Measurements from ENCODE around the gene KRT74.

Gene KRT74

DNA sequence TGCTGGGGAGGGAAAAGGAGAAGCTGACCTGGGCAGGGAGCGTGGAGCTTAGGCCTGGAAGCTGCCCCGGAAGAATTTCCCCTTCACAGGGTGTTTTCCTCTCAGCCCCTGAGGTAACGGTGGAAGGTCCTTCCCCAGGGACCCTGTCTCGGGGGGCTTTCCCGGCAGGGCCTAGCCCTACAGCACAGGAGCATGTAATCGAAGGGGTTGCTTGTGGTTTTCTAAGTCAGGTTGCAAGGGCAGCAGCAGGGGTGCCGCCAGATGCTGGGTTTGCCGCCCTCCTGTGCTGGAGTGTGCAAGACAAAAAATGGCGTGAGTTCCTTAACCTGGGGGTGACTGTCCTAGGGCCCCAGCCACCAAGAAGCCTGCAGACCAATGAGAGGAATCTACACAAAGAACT is 1.6 kb upstream of the KRT74 start:
- H3K27ac ChIP-seq: no peak overlapping the region
- TF ChIP-seq ZFX (IDR thresholded peaks at IDR 0.05): no peak
- no peak for TF ChIP-seq CTCF (conservative IDR thresholded peaks at IDR 0.05)

DNA sequence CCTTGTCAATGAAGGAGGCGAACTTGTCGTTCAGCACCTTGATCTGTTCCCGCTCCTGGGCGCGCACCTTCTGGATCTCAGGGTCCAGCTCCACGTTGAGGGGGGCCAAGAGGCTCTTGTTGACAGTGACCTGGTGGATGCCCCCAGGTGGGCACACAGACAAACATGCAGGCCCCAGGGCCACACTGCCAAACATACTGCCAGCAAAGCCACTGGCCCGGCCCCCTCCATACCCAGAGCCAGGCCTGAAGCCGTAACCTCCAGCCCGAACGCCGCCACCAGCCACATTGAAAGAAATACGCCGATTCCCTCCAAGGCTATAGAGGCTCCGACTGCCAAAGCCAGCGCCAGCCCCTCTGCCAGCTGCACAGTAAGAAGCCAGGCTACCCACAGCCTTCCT is 337 bp downstream of the KRT74 start:
- no peak for TF ChIP-seq ZFX (IDR thresholded peaks at IDR 0.05)
- no peak for TF ChIP-seq CTCF (conservative IDR thresholded peaks at IDR 0.05)
- H3K27ac ChIP-seq: no peak overlapping the region

GRCh38 chr12:52570511-52570910 is 3.1 kb downstream of the KRT74 start:
- no peak overlapping the region for H3K27ac ChIP-seq
- TF ChIP-seq ZFX (IDR thresholded peaks at IDR 0.05) (no peak), CTCF (conservative IDR thresholded peaks at IDR 0.05) (no peak)

DNA sequence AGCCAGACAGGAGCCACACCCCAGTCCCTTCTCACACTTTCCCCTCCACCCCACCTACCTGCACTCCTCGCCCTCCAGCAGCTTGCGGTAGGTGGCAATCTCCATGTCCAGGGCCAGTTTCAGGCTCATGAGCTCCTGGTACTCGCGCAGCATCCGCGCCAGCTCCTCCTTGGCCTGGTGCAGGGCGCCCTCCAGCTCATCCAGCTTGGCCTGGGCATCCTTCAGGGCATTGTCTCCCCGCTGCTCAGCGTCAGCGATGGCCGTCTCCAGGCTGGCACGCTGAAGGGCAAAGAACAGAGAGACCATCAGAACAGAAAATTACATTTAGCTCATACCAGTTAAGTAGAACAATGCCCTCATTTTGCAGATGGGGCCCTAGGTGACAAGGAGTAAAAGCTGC is 5.5 kb downstream of the KRT74 start:
- H3K27ac ChIP-seq: no peak overlapping the region
- TF ChIP-seq CTCF (conservative IDR thresholded peaks at IDR 0.05): no peak
- TF ChIP-seq ZFX (IDR thresholded peaks at IDR 0.05): no peak

- H3K27ac ChIP-seq: no peak overlapping the region
- no peak for TF ChIP-seq ZFX (IDR thresholded peaks at IDR 0.05)
- TF ChIP-seq CTCF (conservative IDR thresholded peaks at IDR 0.05): no peak
These were observed 6.8 kb downstream of the KRT74 start for GRCh38 chr12:52566847-52567291.

GRCh38 chr12:52564582-52564981 is 9.1 kb downstream of the KRT74 start:
- H3K27ac ChIP-seq: no peak overlapping the region
- TF ChIP-seq ZFX (IDR thresholded peaks at IDR 0.05) (no peak), CTCF (conservative IDR thresholded peaks at IDR 0.05) (no peak)

- no peak overlapping the region for H3K27ac ChIP-seq
- TF ChIP-seq ZFX (IDR thresholded peaks at IDR 0.05) (no peak), CTCF (conservative IDR thresholded peaks at IDR 0.05) (no peak; the same call in 1 of the 2 replicates)
These were observed 11.7 kb downstream of the KRT74 start for GRCh38 chr12:52561880-52562449.

Measured in C4-2B (cell line).